H9 (cell line): Measurements from ENCODE around the gene HACD1. TPM values are rescaled to one million over a fixed set of nuclear protein-coding genes. Genes with fewer than 3 reads are reported as not detected.

Source experiments
- DNase-seq: peaks from one replicate; pipeline ENCODE4 v3.0.0-alpha.2; 2017
- H2AFZ ChIP-seq: one replicate; pipeline ENCODE4 v1.6.1; 2013; ENCODE audit warnings: mild to moderate bottlenecking, low read length, control low read depth, moderate library complexity
- H2AK5ac ChIP-seq: 2 replicates; pipeline ENCODE4 v1.6.1; 2013; ENCODE audit warnings: low read length, control low read depth, mixed read lengths; ENCODE audit not compliant: insufficient read length
- H2BK120ac ChIP-seq: one replicate; pipeline ENCODE4 v1.6.1; 2013; ENCODE audit warnings: low read depth, mild to moderate bottlenecking, low read length, control low read depth, inconsistent platforms; ENCODE audit not compliant: poor library complexity, severe bottlenecking
- H2BK12ac ChIP-seq: 2 replicates; pipeline ENCODE4 v1.6.1; 2013; ENCODE audit warnings: low read length, control low read depth, mixed read lengths, low read depth; ENCODE audit not compliant: insufficient read length
- H2BK15ac ChIP-seq: 2 replicates; pipeline ENCODE4 v1.6.1; 2013; ENCODE audit warnings: low read depth, low read length, control low read depth
- H2BK20ac ChIP-seq: one replicate; pipeline ENCODE4 v1.6.1; 2013; ENCODE audit warnings: low read depth, mild to moderate bottlenecking, low read length, control low read depth, inconsistent platforms; ENCODE audit not compliant: poor library complexity, severe bottlenecking
- H2BK5ac ChIP-seq: 2 replicates; pipeline ENCODE4 v1.6.1; 2013; ENCODE audit warnings: low read length, control low read depth, mixed read lengths; ENCODE audit not compliant: insufficient read length
- H3K14ac ChIP-seq: 2 replicates; pipeline ENCODE4 v1.6.1; 2013; ENCODE audit warnings: low read length, control low read depth; ENCODE audit not compliant: insufficient read depth
- H3K18ac ChIP-seq: 2 replicates; pipeline ENCODE4 v1.6.1; 2013; ENCODE audit warnings: low read depth, mild to moderate bottlenecking, mixed read lengths, low read length, control low read depth; ENCODE audit not compliant: insufficient read length
- H3K23ac ChIP-seq: 2 replicates; pipeline ENCODE4 v1.6.1; 2013; ENCODE audit warnings: low read length, control low read depth, mixed read lengths, low read depth; ENCODE audit not compliant: insufficient read length
- H3K23me2 ChIP-seq: 2 replicates; pipeline ENCODE4 v1.6.1; 2013; ENCODE audit warnings: low read depth, mild to moderate bottlenecking, mixed read lengths, low read length, control low read depth; ENCODE audit not compliant: insufficient read length, poor library complexity, severe bottlenecking
- H3K27ac ChIP-seq: 2 replicates; pipeline ENCODE4 v1.5.1; 2013; ENCODE audit warnings: low read length, control low read depth, mixed read lengths, low read depth; ENCODE audit not compliant: insufficient read length
- H3K27me3 ChIP-seq: 2 replicates; pipeline ENCODE4 v1.6.1; 2013; ENCODE audit warnings: low read length, control low read depth, inconsistent platforms; ENCODE audit not compliant: insufficient read depth
- H3K4ac ChIP-seq: 2 replicates; pipeline ENCODE4 v1.6.1; 2013; ENCODE audit warnings: low read depth, mild to moderate bottlenecking, control low read depth, inconsistent platforms, low read length, moderate library complexity
- H3K4me1 ChIP-seq: 2 replicates; pipeline ENCODE4 v1.6.1; 2013; ENCODE audit warnings: low read length, control low read depth, inconsistent platforms; ENCODE audit not compliant: insufficient read depth
- H3K4me2 ChIP-seq: 2 replicates; pipeline ENCODE4 v1.6.1; 2013; ENCODE audit warnings: low read length, control low read depth, mixed read lengths; ENCODE audit not compliant: insufficient read length, insufficient read depth
- H3K56ac ChIP-seq: 2 replicates; pipeline ENCODE4 v1.6.1; 2013; ENCODE audit warnings: low read depth, mild to moderate bottlenecking, mixed read lengths, low read length, control low read depth; ENCODE audit not compliant: insufficient read length
- H3K79me1 ChIP-seq: 2 replicates; pipeline ENCODE4 v1.6.1; 2013; ENCODE audit warnings: low read depth, mild to moderate bottlenecking, moderate library complexity, low read length, control low read depth, inconsistent platforms; ENCODE audit not compliant: insufficient read depth, poor library complexity, severe bottlenecking
- H3K79me2 ChIP-seq: 2 replicates; pipeline ENCODE4 v1.6.1; 2013; ENCODE audit warnings: low read length, control low read depth, inconsistent platforms; ENCODE audit not compliant: insufficient read depth
- H3K9ac ChIP-seq: 2 replicates; pipeline ENCODE4 v1.6.1; 2013; ENCODE audit warnings: low read length, control low read depth, mixed read lengths; ENCODE audit not compliant: insufficient read length; ENCODE audit errors: extremely low read depth
- H3K9me3 ChIP-seq: one replicate; pipeline ENCODE4 v1.6.1; 2013; ENCODE audit warnings: low read depth, low read length, inconsistent platforms; ENCODE audit not compliant: control insufficient read depth
- H3T11ph ChIP-seq: one replicate; pipeline ENCODE4 v1.6.1; 2013; ENCODE audit warnings: mild to moderate bottlenecking, low read length, control low read depth, inconsistent platforms
- H4K20me1 ChIP-seq: one replicate; pipeline ENCODE4 v1.6.1; 2013; ENCODE audit not compliant: control insufficient read depth, insufficient read length, insufficient read depth
- H4K5ac ChIP-seq: 2 replicates; pipeline ENCODE4 v1.6.1; 2013; ENCODE audit warnings: low read depth, mild to moderate bottlenecking, mixed read lengths, low read length, control low read depth; ENCODE audit not compliant: insufficient read length
- H4K8ac ChIP-seq: replicated peaks from 2 replicates; pipeline ENCODE4 v1.6.1; 2013; ENCODE audit warnings: low read length, control low read depth, mixed read lengths, low read depth; ENCODE audit not compliant: insufficient read length
- H4K91ac ChIP-seq: 2 replicates; pipeline ENCODE4 v1.6.1; 2013; ENCODE audit warnings: low read depth, mild to moderate bottlenecking, moderate library complexity, mixed read lengths, low read length, control low read depth; ENCODE audit not compliant: insufficient read length
- H3K27ac Mint-ChIP-seq, 3 experiments: 2 replicates in 2 of 3; 3 replicates in 1 of 3; pipeline ENCODE4 v1.8.0; 2020 to 2021; ENCODE audit warnings: mixed read lengths in 3 of 3, mild to moderate bottlenecking in 1 of 3, moderate library complexity in 1 of 3
- H3K27me3 Mint-ChIP-seq: 2 replicates; pipeline ENCODE4 v1.8.0; 2021; ENCODE audit warnings: low read depth, mild to moderate bottlenecking, moderate library complexity, mixed read lengths
- H3K36me3 Mint-ChIP-seq, 3 experiments: 2 replicates in 2 of 3; 3 replicates in 1 of 3; pipeline ENCODE4 v1.8.0; 2020 to 2021; ENCODE audit warnings: low read depth in 3 of 3, mixed read lengths in 3 of 3; ENCODE audit not compliant: insufficient read depth in 1 of 3
- H3K4me1 Mint-ChIP-seq, 2 experiments: 2 replicates each; pipeline ENCODE4 v1.8.0; 2020; ENCODE audit warnings: mixed read lengths in 2 of 2
- H3K4me3 Mint-ChIP-seq, 2 experiments: 2 replicates in 1 of 2; 3 replicates in 1 of 2; pipeline ENCODE4 v1.8.0; 2020 to 2021; ENCODE audit warnings: mild to moderate bottlenecking in 2 of 2, mixed read lengths in 2 of 2, moderate library complexity in 1 of 2
- H3K9me3 Mint-ChIP-seq, 2 experiments: 2 replicates in 1 of 2; 3 replicates in 1 of 2; pipeline ENCODE4 v1.8.0; 2020; ENCODE audit warnings: mild to moderate bottlenecking in 2 of 2, mixed read lengths in 2 of 2, moderate library complexity in 1 of 2
- WGBS: extraction: QIAGEN DNeasy Blood & Tissue Kit; methylation state at CpG from one replicate; pipeline ENCODE4 v1.1.7; 2013; ENCODE audit warnings: missing lambda C conversion rate, low lambda C conversion rate, mixed read lengths; ENCODE audit not compliant: insufficient read length; ENCODE audit errors: extremely low coverage; 5-methylcytosine and 5-hydroxymethylcytosine counted together
- total RNA-seq: library from RNA; stranded (reverse); gene quantifications from 2 replicates; pipeline ENCODE4 v1.2.1, GENCODE V29; 2021
- TF ChIP-seq, protein P1 (sequence below): fragments of 200-600 bp; sonication (generic); conservative IDR thresholded peaks from 3 replicates; pipeline ENCODE4 v1.8.0; 2021; ENCODE audit warnings: antibody characterized with exemption, mild to moderate bottlenecking

Gene HACD1
- total RNA-seq, 1 experiment from 2014 or later, result 25.0 TPM

DNA sequence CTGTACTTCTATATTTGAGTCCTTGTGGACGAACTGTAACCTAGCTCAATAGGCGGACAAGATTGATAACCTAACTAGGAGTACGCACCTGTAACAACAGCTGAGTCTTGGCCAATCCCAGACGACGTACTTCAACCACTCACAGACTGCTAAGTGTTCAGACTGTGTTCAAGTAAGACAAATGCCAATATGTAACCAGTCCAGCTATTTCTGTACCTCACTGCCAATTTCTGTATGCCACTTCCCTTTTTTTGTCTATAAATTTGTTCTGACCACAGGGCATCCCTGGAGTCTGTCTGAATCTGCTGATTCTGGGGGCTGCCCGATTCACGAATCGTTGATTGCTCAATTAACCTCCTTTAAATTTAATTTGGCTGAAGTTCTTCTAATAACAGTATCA is 32.2 kb downstream of the HACD1 start:
- Histone ChIP-seq H3K56ac (no peak overlapping the region), H2BK12ac (no peak overlapping the region), H4K91ac (no peak overlapping the region), H3K79me1 (no peaks in the 10 kb centered on the region), H3K18ac (no peak overlapping the region), H3K27ac (no peak overlapping the region), H3K14ac (no peak overlapping the region), H2BK120ac (no peak overlapping the region), H3K4me1 (no peaks in the 10 kb centered on the region), H3K9me3 (no peaks in the 10 kb centered on the region), H3K9ac (no peak overlapping the region), H2AFZ (no peak overlapping the region), H3K23ac (no peak overlapping the region), H4K5ac (no peak overlapping the region), H3K4me2 (no peak overlapping the region), H4K20me1 (no peaks in the 10 kb centered on the region), H3K27me3 (no peaks in the 10 kb centered on the region), H3K79me2 (no peaks in the 10 kb centered on the region), H2BK15ac (no peak overlapping the region), H3K4ac (no peak overlapping the region), H2AK5ac (no peak overlapping the region), H3K23me2 (no peaks in the 10 kb centered on the region), H2BK20ac (no peak overlapping the region), H2BK5ac (no peak overlapping the region), H3T11ph (no peak overlapping the region), H4K8ac (no peak overlapping the region)
- no peaks in the 10 kb centered on the region for H3K27me3 Mint-ChIP-seq
- H3K27ac Mint-ChIP-seq, result no peak overlapping the region
- peaks cover 0 to 3% of the 10 kb centered on the region in 2 experiments; a peak in 2 of 5 replicates for H3K9me3 Mint-ChIP-seq
- no CpG with 5 or more reads among the region's 8 CpGs for WGBS
- TF ChIP-seq, protein P1, sequence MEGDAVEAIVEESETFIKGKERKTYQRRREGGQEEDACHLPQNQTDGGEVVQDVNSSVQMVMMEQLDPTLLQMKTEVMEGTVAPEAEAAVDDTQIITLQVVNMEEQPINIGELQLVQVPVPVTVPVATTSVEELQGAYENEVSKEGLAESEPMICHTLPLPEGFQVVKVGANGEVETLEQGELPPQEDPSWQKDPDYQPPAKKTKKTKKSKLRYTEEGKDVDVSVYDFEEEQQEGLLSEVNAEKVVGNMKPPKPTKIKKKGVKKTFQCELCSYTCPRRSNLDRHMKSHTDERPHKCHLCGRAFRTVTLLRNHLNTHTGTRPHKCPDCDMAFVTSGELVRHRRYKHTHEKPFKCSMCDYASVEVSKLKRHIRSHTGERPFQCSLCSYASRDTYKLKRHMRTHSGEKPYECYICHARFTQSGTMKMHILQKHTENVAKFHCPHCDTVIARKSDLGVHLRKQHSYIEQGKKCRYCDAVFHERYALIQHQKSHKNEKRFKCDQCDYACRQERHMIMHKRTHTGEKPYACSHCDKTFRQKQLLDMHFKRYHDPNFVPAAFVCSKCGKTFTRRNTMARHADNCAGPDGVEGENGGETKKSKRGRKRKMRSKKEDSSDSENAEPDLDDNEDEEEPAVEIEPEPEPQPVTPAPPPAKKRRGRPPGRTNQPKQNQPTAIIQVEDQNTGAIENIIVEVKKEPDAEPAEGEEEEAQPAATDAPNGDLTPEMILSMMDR, result no peak
- DNase-seq, result no peak
- peaks cover 1 to 7% (median 3%) of the 10 kb centered on the region in 3 experiments; a peak in 3 of 7 replicates for H3K36me3 Mint-ChIP-seq
- H3K4me3 Mint-ChIP-seq, result no peak overlapping the region
- peaks cover 4 to 6% of the 10 kb centered on the region in 2 experiments for H3K4me1 Mint-ChIP-seq
